Natural killer cell (primary cell): ENCODE results near the gene LARGE1. TPM values are rescaled to one million over a fixed set of nuclear protein-coding genes. Genes with fewer than 3 reads are reported as not detected.

Experiments used
- ATAC-seq, 3 donors: fragments of 150-1000 bp in 2 of 3; fragments of 200-7000 bp in 1 of 3; cut with Tn5 transposase; 1 replicate in 1 of 3; 2 replicates in 2 of 3; pipeline ENCODE4 v1.10.0; 2021; ENCODE audit warnings: mild to moderate bottlenecking in 2 of 3, moderate library complexity in 2 of 3
- DNase-seq, 2 donors: peaks; one replicate each; pipeline versions ENCODE4 v3.0.0 to v3.0.0-alpha.2; 2013 to 2021; ENCODE audit warnings: mixed read lengths in 1 of 2
- H3K27ac ChIP-seq: one replicate; pipeline ENCODE4 v1.5.1; 2013; ENCODE audit warnings: mild to moderate bottlenecking, low read length
- H3K27me3 ChIP-seq: one replicate; pipeline ENCODE4 v1.6.1; 2013; ENCODE audit warnings: low read length; ENCODE audit not compliant: control insufficient read depth, insufficient read depth
- H3K36me3 ChIP-seq: one replicate; pipeline ENCODE4 v1.6.1; 2013; ENCODE audit warnings: low read length; ENCODE audit not compliant: control insufficient read depth, insufficient read depth
- H3K4me1 ChIP-seq: one replicate; pipeline ENCODE4 v1.6.1; 2013; ENCODE audit warnings: low read length; ENCODE audit not compliant: control insufficient read depth, insufficient read depth
- H3K4me3 ChIP-seq: one replicate; pipeline ENCODE4 v1.5.1; 2013; ENCODE audit warnings: low read length
- H3K9me3 ChIP-seq: one replicate; pipeline ENCODE4 v1.6.1; 2013; ENCODE audit warnings: low read length; ENCODE audit not compliant: control insufficient read depth, insufficient read depth
- H3K27ac Mint-ChIP-seq, 2 donors: one replicate each; pipeline ENCODE4 v1.8.0; 2022; ENCODE audit warnings: mild to moderate bottlenecking in 2 of 2, mixed read lengths in 2 of 2, moderate library complexity in 1 of 2
- H3K27me3 Mint-ChIP-seq, 2 donors: one replicate each; pipeline ENCODE4 v1.8.0; 2022; ENCODE audit warnings: low read depth in 2 of 2, mixed read lengths in 2 of 2
- H3K36me3 Mint-ChIP-seq: one replicate; pipeline ENCODE4 v1.8.0; 2022; ENCODE audit warnings: mixed read lengths
- H3K4me1 Mint-ChIP-seq, 2 donors: one replicate each; pipeline ENCODE4 v1.8.0; 2022; ENCODE audit warnings: mixed read lengths in 2 of 2
- H3K4me3 Mint-ChIP-seq: one replicate; pipeline ENCODE4 v1.8.0; 2022; ENCODE audit warnings: mild to moderate bottlenecking, moderate library complexity, mixed read lengths
- H3K9me3 Mint-ChIP-seq, 2 donors: one replicate each; pipeline ENCODE4 v1.8.0; 2022; ENCODE audit warnings: mixed read lengths in 2 of 2
- CTCF ChIP-seq: fragments of 200-600 bp; IDR thresholded peaks from one replicate; pipeline ENCODE4 v1.8.0; 2022; ENCODE audit warnings: antibody characterized with exemption
- WGBS: methylation state at CpG from one replicate; pipeline ENCODE4 v1.1.7; 2013; ENCODE audit warnings: missing lambda C conversion rate; ENCODE audit not compliant: insufficient coverage; 5-methylcytosine and 5-hydroxymethylcytosine counted together
- intact Hi-C: fragments of 100-400 bp; cut with micrococcal nuclease; formaldehyde crosslinking; loops from one replicate; pipeline ENCODE4 v1.14.2; 2022
- total RNA-seq, 4 donors: library from RNA; stranded (reverse); fragments of 120-200 nt in 1 of 4; gene quantifications; one replicate each; pipeline versions ENCODE4 v1.2.3 to v1.2.4, GENCODE V29; 2013 to 2022

The LARGE1 gene
- total RNA-seq, 3 donors from 2014 or later (not counting 1 experiment from before 2014, with no cell fraction given), result 2.6 to 11.6 (median 4.1) TPM

- peaks cover 0 to 11% of the 10 kb centered on the region in 2 donors for H3K9me3 Mint-ChIP-seq
- Histone ChIP-seq H3K4me1 (peaks cover 4% of the 10 kb centered on the region), H3K27me3 (no peaks in the 10 kb centered on the region), H3K27ac (no peak overlapping the region), H3K36me3 (no peaks in the 10 kb centered on the region), H3K4me3 (no peak overlapping the region), H3K9me3 (no peaks in the 10 kb centered on the region)
- no peak for ATAC-seq
- no peaks in the 10 kb centered on the region for H3K36me3 Mint-ChIP-seq
- H3K27ac Mint-ChIP-seq, result no peak overlapping the region
- intact Hi-C loops, result no loop called here
- H3K4me1 Mint-ChIP-seq, result peaks cover 17 to 21% of the 10 kb centered on the region in 2 donors
- H3K27me3 Mint-ChIP-seq, result no peaks in the 10 kb centered on the region
- TF ChIP-seq CTCF, result no peak
- no peak overlapping the region for H3K4me3 Mint-ChIP-seq
- no peak for DNase-seq
- no CpG with 5 or more reads among the region's 2 CpGs for WGBS
Measured at GRCh38 chr22:33850724-33851123, 69.6 kb downstream of the LARGE1 start.

GRCh38 chr22:33850193-33850592 is 70.1 kb downstream of the LARGE1 start:
- no peak overlapping the region for H3K4me3 ChIP-seq
- no peaks in the 10 kb centered on the region for H3K9me3 ChIP-seq
- H3K4me3 Mint-ChIP-seq, result no peak overlapping the region
- TF ChIP-seq CTCF, result no peak
- 87% methylated on average over 4 of the region's 5 CpGs for WGBS
- intact Hi-C loops, result no loop called here
- H3K9me3 Mint-ChIP-seq, result peaks cover 0 to 13% of the 10 kb centered on the region in 2 donors
- DNase-seq (no peak), ATAC-seq (no peak)
- H3K27me3 Mint-ChIP-seq, result no peaks in the 10 kb centered on the region
- no peaks in the 10 kb centered on the region for H3K27me3 ChIP-seq
- no peaks in the 10 kb centered on the region for H3K36me3 ChIP-seq
- no peaks in the 10 kb centered on the region for H3K36me3 Mint-ChIP-seq
- H3K4me1 Mint-ChIP-seq, result peaks cover 17 to 21% of the 10 kb centered on the region in 2 donors
- no peak overlapping the region for H3K27ac Mint-ChIP-seq
- no peak overlapping the region for H3K27ac ChIP-seq
- H3K4me1 ChIP-seq, result peaks cover 4% of the 10 kb centered on the region

- H3K36me3 ChIP-seq, result no peaks in the 10 kb centered on the region
- ATAC-seq (no peak), DNase-seq (no peak)
- H3K4me1 ChIP-seq, result no peaks in the 10 kb centered on the region
- Mint-ChIP-seq H3K9me3 (peaks cover 0 to 13% of the 10 kb centered on the region in 2 donors), H3K27ac (no peak overlapping the region), H3K27me3 (no peaks in the 10 kb centered on the region), H3K36me3 (no peaks in the 10 kb centered on the region), H3K4me1 (peaks cover 4 to 6% of the 10 kb centered on the region in 2 donors), H3K4me3 (no peak overlapping the region)
- intact Hi-C loops, result no loop called here
- no peaks in the 10 kb centered on the region for H3K27me3 ChIP-seq
- WGBS, result 86% methylated on average over 5 of the region's 7 CpGs
- no peaks in the 10 kb centered on the region for H3K9me3 ChIP-seq
- TF ChIP-seq CTCF, result no peak
- no peak overlapping the region for H3K27ac ChIP-seq
- H3K4me3 ChIP-seq, result no peak overlapping the region
Measured at GRCh38 chr22:33848251-33848650, 72.0 kb downstream of the LARGE1 start.

- DNase-seq, result no peak
- Mint-ChIP-seq H3K4me1 (no peaks in the 10 kb centered on the region), H3K27me3 (no peaks in the 10 kb centered on the region), H3K4me3 (no peak overlapping the region), H3K36me3 (no peaks in the 10 kb centered on the region), H3K9me3 (peaks cover 0 to 13% of the 10 kb centered on the region in 2 donors), H3K27ac (no peak overlapping the region)
- H3K4me1 ChIP-seq, result no peaks in the 10 kb centered on the region
- intact Hi-C loops, result no loop called here
- ATAC-seq, result no peak
- H3K27ac ChIP-seq, result no peak overlapping the region
- 76% methylated on average over 6 of the region's 6 CpGs for WGBS
- no peak overlapping the region for H3K4me3 ChIP-seq
- H3K9me3 ChIP-seq, result no peaks in the 10 kb centered on the region
- no peaks in the 10 kb centered on the region for H3K36me3 ChIP-seq
- TF ChIP-seq CTCF, result no peak
- no peaks in the 10 kb centered on the region for H3K27me3 ChIP-seq
Measured at GRCh38 chr22:33844273-33844672, 76.0 kb downstream of the LARGE1 start.
